Endothelial cell (in vitro differentiated cells): Measurements from ENCODE around the gene TMPRSS11F. TPM values are rescaled to one million over a fixed set of nuclear protein-coding genes. Genes with fewer than 3 reads are reported as not detected.

ENCODE experiments used
- DNase-seq: peaks from one replicate; pipeline ENCODE4 v3.0.0; 2021; ENCODE audit warnings: low spot score
- H3K27ac Mint-ChIP-seq: one replicate; pipeline ENCODE4 v1.8.0; 2021; ENCODE audit warnings: mixed read lengths, inconsistent platforms; ENCODE audit not compliant: unreplicated experiment
- H3K27me3 Mint-ChIP-seq: one replicate; pipeline ENCODE4 v1.8.0; 2021; ENCODE audit warnings: mild to moderate bottlenecking, moderate library complexity, mixed read lengths, inconsistent platforms; ENCODE audit not compliant: unreplicated experiment
- H3K36me3 Mint-ChIP-seq: one replicate; pipeline ENCODE4 v1.8.0; 2021; ENCODE audit warnings: mild to moderate bottlenecking, low read depth, mixed read lengths, inconsistent platforms; ENCODE audit not compliant: unreplicated experiment
- H3K4me1 Mint-ChIP-seq: one replicate; pipeline ENCODE4 v1.8.0; 2021; ENCODE audit warnings: mild to moderate bottlenecking, mixed read lengths, inconsistent platforms; ENCODE audit not compliant: unreplicated experiment
- H3K4me3 Mint-ChIP-seq: one replicate; pipeline ENCODE4 v1.8.0; 2021; ENCODE audit warnings: mild to moderate bottlenecking, mixed read lengths, inconsistent platforms; ENCODE audit not compliant: unreplicated experiment
- H3K9me3 Mint-ChIP-seq: one replicate; pipeline ENCODE4 v1.8.0; 2021; ENCODE audit warnings: mixed read lengths, inconsistent platforms; ENCODE audit not compliant: unreplicated experiment
- CTCF ChIP-seq: fragments of 200-600 bp; sonication (generic); IDR thresholded peaks from one replicate; pipeline ENCODE4 v1.5.0; 2021; ENCODE audit warnings: antibody characterized with exemption; ENCODE audit not compliant: unreplicated experiment
- total RNA-seq: library from RNA; stranded (reverse); fragmentation: NEBNext Ultra II Directional; extraction: Animal tissue kit (Norgen Biotek cat#: 25700); gene quantifications from one replicate; pipeline ENCODE4 v1.2.1, GENCODE V29; 2021; ENCODE audit not compliant: unreplicated experiment

TMPRSS11F gene
- total RNA-seq, 1 donor from 2014 or later: not detected

- no peaks in the 10 kb centered on the region for H3K4me1 Mint-ChIP-seq
- TF ChIP-seq CTCF: no peak
- H3K27me3 Mint-ChIP-seq: no peaks in the 10 kb centered on the region
- no peaks in the 10 kb centered on the region for H3K9me3 Mint-ChIP-seq
- no peak for DNase-seq
- H3K27ac Mint-ChIP-seq: no peak overlapping the region
- H3K4me3 Mint-ChIP-seq: no peak overlapping the region
- no peaks in the 10 kb centered on the region for H3K36me3 Mint-ChIP-seq
Observed at GRCh38 chr4:68011684-68012083, 118.0 kb downstream of the TMPRSS11F start.

Other genes starting within 250 kb of the TMPRSS11F start
- not detected for gene TMPRSS11D, start 245.9 kb downstream of the TMPRSS11F start, total RNA-seq
- not detected for gene TMPRSS11A, start 166.4 kb downstream of the TMPRSS11F start, total RNA-seq
- gene TMPRSS11B, start 115.8 kb upstream of the TMPRSS11F start, total RNA-seq: 0.56 TPM
- 110 TPM for gene YTHDC1, start 220.2 kb upstream of the TMPRSS11F start, total RNA-seq